Body of pancreas (tissue), 4 donors: ENCODE data around the gene C6orf15. TPM values are rescaled to one million over a fixed set of nuclear protein-coding genes. Genes with fewer than 3 reads are reported as not detected.

Experiments
- ATAC-seq: fragments of 150-250 bp; one replicate; pipeline ENCODE4 v1.9.1; 2016
- DNase-seq, 4 donors: peaks; one replicate each; pipeline ENCODE4 v3.0.0-alpha.2; 2019
- H3K27ac ChIP-seq, 4 donors: fragments of 200-600 bp; sonication (generic); 1 replicate in 3 of 4; 2 replicates in 1 of 4; pipeline versions ENCODE4 v1.5.1 to v1.6.1; 2016 to 2019; ENCODE audit warnings: mild to moderate bottlenecking in 1 of 4, mixed read lengths in 1 of 4, moderate library complexity in 1 of 4
- H3K27me3 ChIP-seq, 2 donors: fragments of 200-600 bp; sonication (generic); one replicate each; pipeline ENCODE4 v1.6.0; 2016; ENCODE audit warnings: mild to moderate bottlenecking in 1 of 2
- H3K36me3 ChIP-seq, 2 donors: fragments of 200-600 bp; sonication (generic); replicated peaks in 1 of 2; 2 replicates each; pipeline ENCODE4 v1.5.1; 2016; ENCODE audit warnings: low read depth in 2 of 2; ENCODE audit not compliant: insufficient read depth in 1 of 2
- H3K4me1 ChIP-seq: fragments of 200-600 bp; sonication (generic); one replicate; pipeline ENCODE4 v1.6.0; 2016
- H3K4me3 ChIP-seq, 2 donors: fragments of 200-600 bp; sonication (generic); 1 replicate in 1 of 2; 2 replicates in 1 of 2; pipeline ENCODE4 v1.5.1; 2016 to 2019
- H3K9me3 ChIP-seq, 3 donors: fragments of 200-600 bp; sonication (generic); 1 replicate in 2 of 3; 2 replicates in 1 of 3; pipeline ENCODE4 v1.5.1; 2016
- POLR2A ChIP-seq, 3 donors: fragments of 450-650 bp; IDR thresholded peaks; one replicate each; pipeline ENCODE4 v1.6.1; 2016; ENCODE audit warnings: antibody characterized with exemption in 3 of 3, mild to moderate bottlenecking in 2 of 3
- WGBS, 2 donors: methylation state at CpG; one replicate each; pipeline ENCODE4 v1.1.5; 2017; 5-methylcytosine and 5-hydroxymethylcytosine counted together
- intact Hi-C: fragments of 100-400 bp; cut with DNase I; formaldehyde crosslinking; loops from one replicate; pipeline ENCODE4 v1.15.1; 2023
- total RNA-seq, 2 donors: library from RNA; depleted of rRNA; stranded (reverse); fragments of >200 nt; gene quantifications; one replicate each; pipeline ENCODE4 v1.1.0, GENCODE V29; 2016
- TF ChIP-seq, protein P1 (sequence below), 7 experiments: fragments of 450-650 bp in 4 of 7; fragments of 200-600 bp in 3 of 7; sonication (generic) in 3 of 7; IDR thresholded peaks; one replicate each; pipeline ENCODE4 v1.5.1; 2016 to 2019; ENCODE audit warnings: antibody characterized with exemption in 7 of 7

Gene C6orf15
- total RNA-seq, 2 donors from 2014 or later: not detected

- Histone ChIP-seq H3K27me3 (no peaks in the 10 kb centered on the region), H3K4me1 (peaks cover 20% of the 10 kb centered on the region), H3K27ac (no peak overlapping the region), H3K4me3 (no peak overlapping the region), H3K9me3 (no peaks in the 10 kb centered on the region), H3K36me3 (no peaks in the 10 kb centered on the region)
- WGBS, 2 donors: 59 to 66% methylated on average over 7 of the region's 7 CpGs
- DNase-seq (no peak), ATAC-seq (no peak)
- TF ChIP-seq POLR2A (IDR thresholded peaks at IDR 0.05): no peak
- TF ChIP-seq, protein P1, sequence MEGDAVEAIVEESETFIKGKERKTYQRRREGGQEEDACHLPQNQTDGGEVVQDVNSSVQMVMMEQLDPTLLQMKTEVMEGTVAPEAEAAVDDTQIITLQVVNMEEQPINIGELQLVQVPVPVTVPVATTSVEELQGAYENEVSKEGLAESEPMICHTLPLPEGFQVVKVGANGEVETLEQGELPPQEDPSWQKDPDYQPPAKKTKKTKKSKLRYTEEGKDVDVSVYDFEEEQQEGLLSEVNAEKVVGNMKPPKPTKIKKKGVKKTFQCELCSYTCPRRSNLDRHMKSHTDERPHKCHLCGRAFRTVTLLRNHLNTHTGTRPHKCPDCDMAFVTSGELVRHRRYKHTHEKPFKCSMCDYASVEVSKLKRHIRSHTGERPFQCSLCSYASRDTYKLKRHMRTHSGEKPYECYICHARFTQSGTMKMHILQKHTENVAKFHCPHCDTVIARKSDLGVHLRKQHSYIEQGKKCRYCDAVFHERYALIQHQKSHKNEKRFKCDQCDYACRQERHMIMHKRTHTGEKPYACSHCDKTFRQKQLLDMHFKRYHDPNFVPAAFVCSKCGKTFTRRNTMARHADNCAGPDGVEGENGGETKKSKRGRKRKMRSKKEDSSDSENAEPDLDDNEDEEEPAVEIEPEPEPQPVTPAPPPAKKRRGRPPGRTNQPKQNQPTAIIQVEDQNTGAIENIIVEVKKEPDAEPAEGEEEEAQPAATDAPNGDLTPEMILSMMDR (IDR thresholded peaks at IDR 0.05): no peak
- intact Hi-C loops: no loop called here
Observed at GRCh38 chr6:31118178-31118577, 5.8 kb upstream of the C6orf15 start.

DNA sequence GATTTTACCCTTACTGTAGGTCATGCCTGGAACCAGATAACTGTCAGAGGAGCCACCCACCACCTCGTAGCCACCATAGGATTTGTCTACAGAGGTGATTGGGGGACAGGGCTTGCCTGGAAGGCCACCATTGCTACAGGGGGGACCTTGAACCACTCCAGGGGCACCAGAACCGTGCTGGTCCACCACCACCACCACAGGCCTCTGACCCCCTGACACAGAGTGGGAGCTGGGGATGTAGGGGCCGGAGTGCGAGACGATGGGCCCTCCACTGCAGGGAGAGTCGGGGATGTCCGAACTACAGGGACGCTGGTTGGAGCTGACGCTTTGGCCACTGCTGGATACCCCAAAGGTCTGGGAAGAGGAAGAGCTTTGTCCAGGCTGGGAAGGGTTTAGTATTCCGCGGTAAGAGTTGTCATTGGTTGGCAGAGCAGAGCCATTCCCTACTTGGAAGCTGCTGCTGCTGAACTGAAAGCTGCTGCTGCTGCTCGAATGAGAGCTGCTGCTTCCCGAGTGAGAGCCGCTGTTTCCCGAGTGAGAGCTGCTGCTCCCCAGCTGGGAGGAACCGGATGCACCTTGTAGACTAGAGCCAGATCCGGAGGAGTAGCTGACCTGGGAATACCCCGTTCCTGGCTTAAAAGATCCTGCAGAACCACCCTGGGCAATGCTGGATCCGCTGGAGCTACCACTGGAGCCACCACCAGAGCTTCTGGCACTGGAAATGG is 4.4 kb upstream of the C6orf15 start:
- ATAC-seq (no peak), DNase-seq (peak in 1 of 4 donors; percentile 17)
- H3K27me3 ChIP-seq: no peaks in the 10 kb centered on the region
- H3K4me3 ChIP-seq: no peak overlapping the region
- no peaks in the 10 kb centered on the region for H3K9me3 ChIP-seq
- no peaks in the 10 kb centered on the region for H3K36me3 ChIP-seq
- H3K4me1 ChIP-seq: peaks cover 6% of the 10 kb centered on the region
- TF ChIP-seq POLR2A (IDR thresholded peaks at IDR 0.05): no peak
- TF ChIP-seq, protein P1 (IDR thresholded peaks at IDR 0.05): no peak
- 66 to 88% methylated on average over 8 to 19 of the region's 19 CpGs for WGBS, 2 donors
- no peak overlapping the region for H3K27ac ChIP-seq
- intact Hi-C loops: no loop called here

- no peaks in the 10 kb centered on the region for H3K9me3 ChIP-seq
- ATAC-seq (no peak), DNase-seq (no peak)
- no peaks in the 10 kb centered on the region for H3K27me3 ChIP-seq
- H3K4me1 ChIP-seq: peaks cover 4% of the 10 kb centered on the region
- no peak for TF ChIP-seq POLR2A (IDR thresholded peaks at IDR 0.05)
- TF ChIP-seq, protein P1 (IDR thresholded peaks at IDR 0.05): no peak
- WGBS, 2 donors: 75 to 86% methylated on average over 8 to 10 of the region's 12 CpGs
- no peak overlapping the region for H3K27ac ChIP-seq
- no peaks in the 10 kb centered on the region for H3K36me3 ChIP-seq
- no peak overlapping the region for H3K4me3 ChIP-seq
- intact Hi-C loops: no loop called here
Observed at GRCh38 chr6:31115941-31116560, 3.7 kb upstream of the C6orf15 start.

- no peak for DNase-seq
- TF ChIP-seq, protein P1 (IDR thresholded peaks at IDR 0.05): peak in 1 of 7 experiments; percentile 5
- TF ChIP-seq POLR2A (IDR thresholded peaks at IDR 0.05): no peak
- ATAC-seq: no peak
- Histone ChIP-seq H3K36me3 (no peaks in the 10 kb centered on the region), H3K4me1 (peaks cover 4% of the 10 kb centered on the region), H3K4me3 (no peak overlapping the region), H3K27ac (peak overlapping the region in 2 of 4 donors; percentile 39 to 55), H3K9me3 (no peaks in the 10 kb centered on the region), H3K27me3 (no peaks in the 10 kb centered on the region)
- WGBS, 2 donors: 63 to 76% methylated on average over 9 of the region's 9 CpGs
- intact Hi-C loops: no loop called here
Observed at GRCh38 chr6:31114970-31115849, 2.8 kb upstream of the C6orf15 start.
